ENCODE data around the gene EMX2.

Gene EMX2

DNA sequence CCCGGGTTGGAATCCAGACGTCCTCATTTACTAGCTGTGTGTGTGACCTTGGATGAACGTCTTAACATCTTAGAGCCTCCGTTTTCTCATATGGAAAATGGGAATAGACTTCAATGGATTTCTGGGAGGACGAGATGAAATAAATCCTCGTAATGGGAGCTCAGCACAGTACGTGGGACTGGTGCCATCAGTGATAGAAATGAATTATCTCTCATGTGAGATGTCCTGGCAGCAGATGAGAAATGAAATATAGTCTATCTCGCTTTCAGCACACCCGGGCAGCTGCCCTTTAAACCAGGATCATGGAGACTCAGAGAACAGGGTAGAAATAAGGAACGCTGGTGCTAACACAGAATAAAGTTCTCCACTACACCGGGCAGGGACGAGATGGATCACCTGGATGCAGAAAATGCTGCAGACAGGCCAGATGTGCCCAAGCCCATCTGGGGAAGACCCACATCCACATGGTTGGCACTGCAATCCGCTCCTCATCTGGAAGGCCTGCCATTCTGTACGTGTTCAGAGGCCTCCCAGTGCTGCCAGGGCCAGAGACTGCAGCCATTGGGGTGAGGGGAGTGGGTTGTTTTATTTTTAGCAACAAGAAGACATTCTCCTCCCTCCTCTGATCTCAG, 11.1 kb upstream of the EMX2 start:
- in situ Hi-C loops (cut with HindIII; ENCODE audit: low sequenced_read_pairs): no loop called here

DNA sequence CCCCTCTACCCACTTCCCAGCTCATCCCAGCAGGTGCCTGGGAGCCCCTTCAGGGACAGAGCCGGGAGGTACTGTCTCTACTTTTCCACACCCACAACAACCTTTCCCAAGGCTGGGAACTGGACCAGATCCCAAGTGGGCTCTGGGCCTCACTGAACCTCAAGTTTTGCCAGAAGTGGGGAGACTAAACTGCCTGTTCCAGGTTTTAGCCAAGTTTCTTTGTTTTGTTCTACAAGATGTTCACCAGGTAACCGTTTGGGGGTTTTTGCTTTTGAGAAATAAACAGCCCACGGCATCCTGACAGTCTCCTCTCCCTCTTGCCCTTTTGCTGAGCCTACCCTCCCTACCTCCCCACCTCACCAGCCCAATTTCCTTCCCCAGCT, 10.6 kb upstream of the EMX2 start:
- in situ Hi-C loops (cut with HindIII; ENCODE audit: low sequenced_read_pairs): no loop called here

DNA sequence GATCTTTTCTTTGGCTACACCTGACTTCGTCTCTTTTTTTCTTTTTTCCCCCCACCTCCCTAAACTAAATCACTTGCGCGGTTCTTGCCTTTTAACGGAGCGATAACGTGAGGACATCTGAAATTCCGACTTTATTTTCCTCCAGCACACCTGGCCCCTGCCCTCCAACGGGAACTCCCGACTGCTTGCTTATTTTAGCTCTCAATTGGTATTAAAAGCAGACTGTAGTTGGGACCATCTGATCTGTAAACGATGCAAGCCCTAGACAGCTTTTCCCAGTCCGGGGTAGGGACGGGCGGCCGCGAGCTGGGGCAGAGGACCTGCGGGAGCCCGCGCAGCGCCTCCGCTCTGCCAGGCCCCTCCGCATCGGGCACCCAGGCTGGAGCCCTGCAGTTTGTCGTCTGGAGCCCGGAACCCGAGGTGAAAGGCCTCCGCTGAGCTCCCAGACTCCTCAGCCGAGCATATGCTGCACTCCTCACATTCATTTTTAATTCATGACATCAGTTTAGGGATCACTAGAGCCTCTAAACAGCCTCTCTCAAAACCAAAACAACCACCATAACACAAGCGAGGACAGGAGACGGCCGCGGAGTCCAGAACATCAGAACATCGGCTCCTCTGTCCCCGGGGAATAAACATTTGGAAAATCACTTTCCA, 10.0 kb upstream of the EMX2 start:
- in situ Hi-C loops (cut with HindIII; ENCODE audit: low sequenced_read_pairs): no loop called here

DNA sequence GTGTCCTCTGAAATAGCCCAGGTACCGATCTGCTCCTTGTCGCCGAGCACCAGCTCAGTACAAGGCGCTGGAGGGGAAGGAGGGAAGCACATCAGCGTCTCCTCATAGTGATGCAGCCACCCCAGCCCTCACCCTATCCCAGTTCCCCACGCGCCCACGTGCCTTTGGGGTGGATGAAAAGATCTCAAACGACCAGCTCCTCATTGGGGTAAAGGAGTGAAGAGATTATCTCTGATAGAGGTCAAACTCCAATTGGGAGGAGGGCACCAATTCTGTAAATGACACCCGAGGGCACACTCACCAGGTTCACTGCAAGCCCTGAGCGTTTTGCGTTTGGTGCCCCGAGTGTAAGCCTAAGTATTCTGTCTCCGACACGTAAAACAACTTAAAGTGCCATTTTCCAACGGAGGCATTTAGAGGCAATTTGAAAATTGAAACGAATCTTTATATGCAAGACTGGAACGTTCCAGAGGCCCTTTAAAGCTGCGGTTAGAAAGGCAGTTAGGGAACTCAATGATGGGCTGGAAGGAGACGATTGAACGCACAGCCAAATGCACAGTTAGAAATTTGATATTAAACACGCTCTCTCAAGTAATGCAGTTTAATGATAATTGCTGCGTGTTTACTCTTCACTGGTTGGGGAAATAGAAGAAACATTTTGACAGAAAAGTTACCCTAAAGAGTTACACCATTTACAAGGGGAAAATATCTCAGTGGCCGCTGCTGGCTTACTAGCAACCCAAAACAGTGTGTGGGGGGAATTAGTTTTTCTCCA, 8.9 kb upstream of the EMX2 start:
- in situ Hi-C loops (cut with HindIII; ENCODE audit: low sequenced_read_pairs): no loop called here

DNA sequence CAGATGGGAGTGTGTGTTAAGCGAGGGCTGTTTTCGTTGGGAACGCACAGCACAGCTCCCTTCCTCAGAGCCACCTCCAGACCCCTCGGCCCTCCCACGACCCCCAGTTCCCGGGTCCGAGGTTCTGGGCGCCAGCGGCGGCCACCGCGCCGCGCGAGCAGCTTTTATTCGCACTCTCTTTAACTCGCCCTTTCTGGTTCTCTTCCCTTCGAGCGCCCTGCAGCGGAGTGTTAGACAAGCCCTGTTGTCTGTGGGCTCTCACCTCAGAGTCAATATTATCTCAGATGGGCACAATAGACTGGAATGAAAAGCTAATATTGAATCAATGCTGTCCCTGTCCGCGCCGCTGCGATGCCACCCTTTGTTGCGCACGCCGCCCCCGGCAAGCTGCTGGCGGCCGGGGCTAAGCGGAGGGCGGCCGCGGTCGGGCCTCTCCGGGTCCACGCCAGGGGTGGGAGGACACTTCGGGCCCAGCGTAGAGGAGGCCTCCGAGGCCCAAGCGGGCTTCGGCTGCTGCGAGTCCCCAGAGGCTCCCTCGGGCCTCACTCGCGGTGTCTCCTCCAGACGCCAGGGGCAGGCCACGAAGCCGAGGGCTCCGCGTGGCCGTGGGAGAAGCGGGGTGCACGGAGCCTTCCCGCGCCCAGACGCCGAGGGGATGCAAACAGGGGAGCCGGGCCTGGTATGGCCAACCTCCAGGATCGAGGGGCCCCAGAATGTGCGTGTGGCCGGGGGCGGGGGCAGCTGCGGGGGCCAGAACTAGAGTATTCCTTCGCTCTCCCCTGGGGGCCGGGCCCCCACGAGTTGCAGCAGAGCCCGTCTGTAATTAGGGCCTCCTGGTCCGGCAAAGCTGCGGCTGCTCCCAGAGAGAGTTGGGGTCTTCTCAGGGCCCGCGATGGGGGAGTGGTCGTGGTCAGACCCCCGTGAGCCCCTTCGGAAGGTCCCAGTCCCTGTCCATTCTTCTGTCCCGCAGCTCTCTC, 7.9 kb upstream of the EMX2 start:
- in situ Hi-C loops (cut with HindIII; ENCODE audit: low sequenced_read_pairs): no loop called here

DNA sequence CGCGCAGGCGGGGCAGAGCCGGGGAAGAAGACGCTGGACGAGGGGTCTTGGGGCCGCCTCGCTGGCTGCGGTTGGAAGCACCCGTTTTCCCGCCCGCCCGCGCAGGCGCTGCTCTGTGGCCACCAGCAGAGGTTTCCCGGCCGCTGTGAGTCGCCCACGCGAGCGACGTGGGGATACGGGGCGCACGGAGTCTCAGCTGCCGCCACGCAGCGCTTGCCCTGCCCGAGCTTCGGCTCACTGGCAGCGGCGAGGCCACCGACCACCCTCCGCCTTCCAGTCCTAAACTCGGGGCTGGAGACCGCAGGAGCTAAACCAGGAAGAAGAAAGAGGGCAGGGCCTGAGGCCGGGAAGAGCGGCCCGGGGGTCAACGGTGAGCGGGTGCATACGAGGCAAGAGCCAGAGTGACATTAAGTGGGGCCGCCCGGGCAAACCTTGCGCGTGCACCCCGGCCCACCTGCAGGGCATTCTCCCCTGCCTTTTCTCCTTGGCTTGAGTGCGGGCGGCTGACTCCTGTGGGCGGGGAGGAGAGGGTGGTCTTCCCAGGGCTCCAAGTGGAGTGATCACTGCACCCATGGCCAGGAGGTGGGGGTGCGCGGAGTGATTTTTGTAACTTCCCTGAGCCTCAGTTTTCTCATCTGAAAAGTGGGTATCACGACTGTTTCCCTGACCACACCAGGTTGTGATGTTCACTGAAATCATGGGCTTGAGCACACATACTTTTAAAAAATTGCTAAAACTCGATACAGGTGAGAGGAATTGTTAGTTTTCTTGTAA, 7.1 kb upstream of the EMX2 start:
- in situ Hi-C loops (cut with HindIII; ENCODE audit: low sequenced_read_pairs): no loop called here

DNA sequence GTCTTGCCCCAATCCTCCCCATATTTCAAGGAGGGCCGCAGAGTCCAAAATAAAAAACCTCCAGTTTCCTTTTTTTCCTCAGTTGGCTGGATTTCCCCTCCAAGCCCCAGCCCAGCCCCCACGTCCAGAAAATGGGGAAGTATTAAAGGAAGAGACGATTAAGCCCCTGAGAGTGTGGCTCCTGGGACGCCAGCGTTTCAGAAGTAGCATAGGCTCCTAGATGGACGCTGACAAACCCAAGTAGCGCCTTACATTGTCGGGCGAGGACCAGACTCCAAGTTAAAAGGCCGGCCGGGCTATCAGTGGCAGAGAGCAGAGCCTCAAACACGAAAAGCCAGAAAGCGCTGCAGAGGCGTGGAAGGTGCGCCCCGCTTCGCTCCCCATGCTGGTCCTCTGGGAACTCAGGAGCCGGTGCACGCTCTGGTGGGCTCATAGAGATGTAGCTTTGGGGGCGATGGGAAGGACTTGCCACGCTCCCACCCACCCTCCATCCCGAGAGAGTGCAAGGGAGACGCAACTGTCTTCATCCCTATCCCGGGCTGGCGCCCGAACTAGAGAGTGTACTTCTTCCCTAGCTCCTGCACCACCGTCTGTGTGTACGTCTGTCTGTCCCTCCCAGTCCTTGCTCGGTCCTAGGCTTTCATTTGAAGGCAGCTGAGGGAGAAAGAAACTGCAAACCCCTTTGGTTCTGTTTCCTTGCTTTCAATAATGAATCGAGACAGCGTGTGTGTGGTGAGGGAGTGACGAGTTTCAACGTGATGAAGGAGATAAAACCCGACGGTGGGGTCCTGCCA, 6.3 kb upstream of the EMX2 start:
- in situ Hi-C loops (cut with HindIII; ENCODE audit: low sequenced_read_pairs): no loop called here

DNA sequence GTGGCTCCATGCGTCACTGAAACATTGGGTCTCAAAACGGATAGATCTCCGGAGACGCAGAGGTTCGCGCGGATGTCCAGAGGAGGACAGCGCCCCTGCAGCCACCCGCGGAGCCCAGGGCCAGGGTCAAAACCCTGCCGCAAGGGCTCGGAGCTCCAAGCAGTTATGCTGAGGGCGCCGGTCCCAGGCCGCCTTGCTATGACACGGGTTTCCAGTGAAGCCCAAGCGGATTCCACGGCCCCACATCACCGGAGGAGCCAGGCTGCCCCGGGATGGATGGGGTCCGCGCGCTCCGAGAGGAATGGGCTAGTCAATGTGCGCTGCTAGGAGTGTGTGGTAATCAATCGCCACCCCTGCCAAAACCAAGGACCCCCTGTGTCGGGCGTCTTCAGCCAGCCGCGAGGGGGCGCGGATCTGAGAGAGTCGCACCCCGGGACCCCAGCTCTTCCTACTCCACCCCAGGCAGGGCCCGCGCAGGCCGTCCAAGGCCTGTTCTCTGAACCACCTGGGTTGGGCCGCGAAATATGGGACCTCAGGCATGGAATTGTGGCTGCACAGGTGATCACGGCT, 5.6 kb upstream of the EMX2 start:
- in situ Hi-C loops (cut with HindIII; ENCODE audit: low sequenced_read_pairs): no loop called here

DNA sequence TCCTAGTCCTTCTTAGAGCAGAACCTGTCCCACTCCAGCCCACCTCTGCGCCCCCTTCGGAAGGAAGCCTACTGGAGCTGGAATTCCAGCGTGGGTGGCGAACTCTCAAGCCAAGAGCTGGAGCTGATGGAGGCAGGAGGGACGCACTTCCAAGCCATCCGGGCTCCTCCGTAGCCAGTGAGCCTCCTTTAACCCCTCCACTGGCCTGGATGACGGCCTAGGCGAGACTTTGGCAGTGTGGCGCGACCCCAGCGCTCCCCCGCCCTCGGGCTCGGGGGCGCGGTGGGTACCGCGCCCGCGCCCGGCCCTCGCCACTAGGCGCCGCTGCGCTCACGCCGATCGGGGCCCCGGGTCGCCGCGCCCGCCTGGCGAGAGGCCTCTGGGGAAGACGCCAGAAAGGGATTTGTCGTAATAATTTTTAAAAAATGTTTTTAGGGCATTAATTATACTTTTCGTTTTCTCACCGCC, 5.1 kb upstream of the EMX2 start:
- in situ Hi-C loops (cut with HindIII; ENCODE audit: low sequenced_read_pairs): no loop called here

DNA sequence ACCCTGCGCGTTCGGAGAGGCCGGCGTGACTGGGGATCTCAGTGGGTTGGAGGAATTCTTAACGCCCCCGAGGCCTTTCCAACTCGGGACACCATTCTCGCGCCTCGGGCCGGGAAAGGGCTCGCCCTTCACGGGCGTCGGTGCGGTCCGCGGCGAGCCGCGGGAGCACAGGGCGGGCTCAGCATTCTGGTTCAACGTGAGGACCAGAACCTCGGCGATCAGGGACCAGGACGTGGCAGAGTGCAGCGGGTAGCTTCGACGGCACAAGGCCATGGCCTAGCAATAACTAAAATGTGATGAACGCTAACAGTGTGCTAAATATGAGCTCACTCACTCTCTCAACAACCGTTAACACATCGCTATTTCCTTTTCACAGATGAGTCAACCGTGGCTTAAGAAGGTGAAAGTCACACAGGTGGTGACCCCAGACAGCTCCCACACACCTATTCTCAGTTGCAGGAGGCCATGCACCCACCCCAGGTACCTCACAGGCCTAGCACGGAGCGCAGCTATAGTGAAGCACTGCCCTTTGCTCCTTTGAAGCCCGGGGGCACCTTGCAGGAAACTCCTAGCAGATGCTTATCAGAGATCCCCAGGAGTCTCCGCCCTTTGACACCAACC, 4.5 kb upstream of the EMX2 start:
- in situ Hi-C loops (cut with HindIII; ENCODE audit: low sequenced_read_pairs): no loop called here

DNA sequence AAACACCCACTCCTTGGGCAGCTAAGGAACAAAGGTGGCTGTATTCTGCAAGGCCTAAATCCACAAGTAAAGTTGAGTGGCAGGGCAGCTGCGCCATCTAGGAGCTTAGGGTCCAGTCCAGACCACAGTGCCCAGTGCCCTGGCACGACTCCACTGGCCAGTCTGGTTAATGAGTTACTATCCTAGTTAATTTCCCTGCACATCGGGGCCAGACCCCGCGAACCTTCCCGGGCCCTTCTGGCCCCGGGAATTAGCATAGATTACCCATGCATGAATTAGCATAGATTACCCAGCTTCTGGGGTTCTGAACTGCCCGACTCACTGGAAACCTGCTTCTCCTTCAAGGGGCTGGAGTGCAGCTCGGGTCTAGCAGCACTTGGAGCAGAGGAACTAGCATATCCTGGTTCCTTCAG, 3.2 kb upstream of the EMX2 start:
- in situ Hi-C loops (cut with HindIII; ENCODE audit: low sequenced_read_pairs): no loop called here

DNA sequence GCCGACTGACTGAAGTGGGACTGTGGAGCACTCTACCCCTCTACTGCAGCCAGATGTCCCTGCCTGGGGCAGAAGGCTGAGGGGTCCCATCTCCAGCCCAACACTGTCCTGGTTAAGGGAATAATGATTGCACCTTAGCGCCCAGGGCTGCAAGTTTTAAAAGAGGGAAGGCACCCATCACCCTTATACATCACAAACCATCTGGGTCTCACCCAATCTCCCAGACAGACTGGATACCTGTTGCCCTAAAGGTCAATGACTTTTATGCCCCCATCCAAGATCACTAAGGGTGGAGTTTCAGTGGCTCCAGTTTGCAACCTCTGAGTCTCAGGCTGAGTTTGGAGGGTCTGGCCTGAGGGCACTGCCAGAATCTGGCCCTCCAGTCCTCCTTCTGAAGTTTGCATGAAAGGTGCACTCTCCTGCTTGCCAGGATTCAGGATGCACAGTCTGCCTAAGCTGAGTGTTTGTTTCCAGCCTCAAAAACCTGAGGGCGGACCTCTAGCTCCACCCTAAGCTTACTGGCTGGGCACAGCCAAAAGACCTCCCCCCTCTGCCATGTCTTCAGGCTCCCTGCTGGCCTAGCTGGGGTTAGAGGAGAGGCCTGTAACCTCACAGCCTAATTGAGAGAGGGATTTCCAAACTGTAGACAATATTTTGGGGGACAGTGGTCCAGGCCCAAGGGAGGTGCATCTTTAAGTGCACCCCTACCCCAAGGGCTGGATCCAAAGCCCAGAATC, 2.5 kb upstream of the EMX2 start:
- in situ Hi-C loops (cut with HindIII; ENCODE audit: low sequenced_read_pairs): no loop called here

DNA sequence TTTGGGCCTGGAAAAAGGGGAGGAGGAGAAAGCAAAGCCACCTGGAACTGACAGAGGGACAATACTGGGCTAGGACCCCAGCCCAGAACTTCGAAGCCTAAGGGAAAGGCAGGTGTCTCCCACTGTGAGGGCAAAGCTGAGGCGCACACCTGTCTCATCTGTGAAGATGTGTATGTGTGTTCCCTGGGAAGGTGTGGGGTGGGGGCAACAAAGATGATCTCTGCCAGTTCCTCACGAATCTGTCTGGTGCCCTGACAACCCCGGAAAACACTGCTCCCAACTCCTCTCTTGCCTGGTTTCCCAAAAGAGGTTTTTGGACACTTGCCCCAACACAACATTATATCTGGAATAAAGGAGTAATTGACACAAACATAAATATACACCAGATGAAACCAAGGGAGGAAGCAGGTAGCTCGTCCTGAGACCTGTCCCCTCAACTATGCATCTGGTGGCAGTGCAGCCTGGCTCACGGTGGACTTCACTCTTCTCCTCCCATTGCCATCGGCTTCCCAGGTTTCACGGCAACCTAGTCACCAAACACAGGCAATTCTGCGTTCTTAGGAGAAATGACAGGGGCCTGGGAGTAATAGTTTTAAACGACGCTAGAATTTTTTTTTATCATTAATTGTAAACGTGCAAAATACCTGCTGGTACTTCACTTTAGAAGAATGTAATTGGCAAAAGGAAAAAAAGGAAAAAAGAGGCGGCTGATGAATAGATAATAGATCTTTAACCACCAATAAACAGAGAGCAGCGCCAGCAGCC, 1.7 kb upstream of the EMX2 start:
- in situ Hi-C loops (cut with HindIII; ENCODE audit: low sequenced_read_pairs): no loop called here

DNA sequence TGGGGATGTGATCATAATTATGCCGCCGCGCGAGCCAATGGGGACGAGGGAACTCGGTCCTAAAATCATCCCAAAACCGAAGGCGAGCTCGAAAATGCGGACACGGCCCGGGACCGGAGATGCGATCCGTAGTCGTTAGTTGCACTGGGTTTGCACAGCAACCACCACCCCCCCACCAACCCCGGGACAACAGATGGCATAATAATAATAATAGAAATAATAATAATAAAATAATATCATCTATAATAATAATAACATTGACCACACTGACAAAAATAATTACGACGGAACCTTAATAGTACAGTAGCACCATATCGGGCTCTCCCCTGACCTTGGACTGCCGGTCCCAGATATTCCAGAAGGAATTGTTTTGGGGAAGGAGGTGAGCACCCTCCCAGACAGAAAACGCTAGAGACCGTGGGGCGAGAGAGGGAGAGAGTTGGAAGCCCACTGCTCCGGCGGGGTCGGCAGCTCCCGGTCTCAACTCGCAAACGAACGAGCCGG, 1.1 kb upstream of the EMX2 start:
- in situ Hi-C loops (cut with HindIII; ENCODE audit: low sequenced_read_pairs): no loop called here

DNA sequence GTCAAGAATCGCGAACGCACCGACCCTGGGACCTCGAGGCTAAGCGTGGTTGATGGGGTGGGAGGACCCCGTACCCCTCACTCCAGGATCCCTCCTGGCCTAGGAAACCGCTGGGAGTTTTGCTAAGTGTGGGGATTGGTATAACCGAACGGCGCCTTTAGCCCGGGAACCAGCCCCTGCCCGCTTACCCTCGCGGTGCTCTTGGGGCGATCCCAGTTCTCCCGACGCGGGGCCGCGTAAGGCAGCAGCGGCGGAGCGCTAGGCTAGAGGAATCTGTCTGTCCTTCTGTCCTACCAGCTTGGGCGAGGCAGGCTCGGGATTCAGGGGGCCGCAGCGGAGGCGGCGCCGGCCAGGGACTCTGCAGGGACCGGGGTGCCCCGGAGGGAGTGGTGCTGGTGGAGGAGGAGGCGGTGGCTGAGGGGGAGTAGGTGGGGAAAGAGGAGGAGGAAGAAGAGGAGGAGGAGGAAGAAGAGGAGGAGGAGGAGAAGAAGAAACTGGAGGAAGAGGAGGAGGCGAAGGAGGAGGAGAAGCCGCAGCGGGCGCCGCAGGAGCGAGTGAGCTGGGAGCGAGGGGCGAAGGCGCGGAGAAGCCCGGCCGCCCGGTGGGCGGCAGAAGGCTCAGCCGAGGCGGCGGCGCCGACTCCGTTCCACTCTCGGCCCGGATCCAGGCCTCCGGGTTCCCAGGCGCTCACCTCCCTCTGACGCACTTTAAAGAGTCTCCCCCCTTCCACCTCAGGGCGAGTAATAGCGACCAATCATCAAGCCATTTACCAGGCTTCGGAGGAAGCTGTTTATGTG, 439 bp upstream of the EMX2 start:
- in situ Hi-C loops (cut with HindIII; ENCODE audit: low sequenced_read_pairs): no loop called here
